HG02885 (cell line): ENCODE results near the gene IGSF21.

Experiments
- ATAC-seq: cut with Tn5 transposase; IDR thresholded peaks from one replicate; pipeline ENCODE4 v1.9.1; 2021; ENCODE audit warnings: mild to moderate bottlenecking; ENCODE audit not compliant: unreplicated experiment, poor library complexity

The IGSF21 gene

DNA sequence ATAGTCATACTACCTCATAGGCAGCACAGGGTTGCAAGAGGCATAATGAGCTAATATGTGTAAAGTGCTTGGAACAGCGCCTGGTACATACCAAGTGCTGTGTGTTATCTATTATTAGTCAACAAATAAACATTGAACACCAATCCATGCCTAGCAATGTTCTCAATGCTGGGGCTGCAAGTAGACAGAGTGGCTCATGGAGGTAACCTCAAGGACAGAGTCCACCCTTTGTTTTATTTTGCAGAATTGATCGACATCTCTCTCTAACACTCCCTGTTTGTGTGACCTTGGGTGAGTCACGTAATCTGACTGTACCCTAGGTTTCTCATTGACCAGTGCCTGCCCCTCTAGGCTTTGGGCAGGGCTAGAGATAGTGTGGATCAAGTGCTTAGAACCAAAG is 209.2 kb downstream of the IGSF21 start:
- ATAC-seq = no peak

DNA sequence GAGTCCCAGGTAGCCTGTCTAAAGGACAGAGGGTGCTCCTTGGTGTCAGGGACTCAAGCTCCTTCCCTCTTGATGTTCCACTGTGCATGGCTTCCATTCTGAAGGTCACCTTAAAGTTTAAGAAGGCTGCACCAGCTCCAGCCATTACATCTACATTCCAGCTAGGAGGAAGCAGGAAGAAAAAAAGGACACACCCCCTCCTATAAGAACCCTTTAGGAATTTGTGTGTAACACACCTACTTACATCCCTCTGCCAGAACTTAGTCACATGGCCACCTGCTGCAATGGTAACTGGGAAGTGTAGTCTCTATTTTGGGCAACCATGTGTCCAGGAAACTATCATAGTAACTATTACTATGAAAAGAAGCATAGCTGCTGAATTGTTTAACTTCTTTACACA is 211.5 kb downstream of the IGSF21 start:
- no peak for ATAC-seq

- no peak for ATAC-seq
These were observed 212.5 kb downstream of the IGSF21 start for GRCh38 chr1:18320051-18320450.

DNA sequence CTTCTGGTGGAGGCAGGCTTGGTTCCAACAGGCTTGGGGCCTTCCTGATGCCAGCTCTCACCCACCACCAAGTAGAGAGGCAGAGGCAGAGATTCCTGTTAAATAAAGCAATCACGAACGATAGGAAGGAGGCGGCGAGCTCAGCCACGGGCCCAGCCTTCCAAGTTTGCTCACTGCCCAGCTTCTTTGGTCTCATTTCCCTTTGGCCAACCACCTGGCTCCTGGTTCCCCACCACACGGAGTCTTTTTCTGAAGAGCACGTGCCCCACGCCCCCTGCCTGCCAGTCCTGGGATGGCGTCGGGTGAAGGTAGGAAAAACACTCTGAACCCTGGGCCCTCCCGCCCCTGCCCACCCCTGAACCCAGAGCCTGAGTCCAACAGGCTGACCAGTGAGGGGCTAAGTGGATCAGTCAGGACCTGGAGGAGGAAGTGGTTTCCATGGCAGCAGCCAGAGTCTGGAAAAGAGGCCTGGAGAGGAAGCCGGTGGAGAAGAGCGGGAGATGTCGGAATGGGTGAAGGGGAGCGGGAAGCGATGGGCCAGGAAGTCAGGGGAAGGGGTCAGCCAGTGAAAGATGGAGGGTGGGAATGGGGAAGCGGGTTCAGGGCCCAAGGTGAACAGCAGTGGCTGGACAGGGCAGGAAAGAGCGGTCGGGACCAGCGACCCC is 214.9 kb downstream of the IGSF21 start:
- no peak for ATAC-seq

- no peak for ATAC-seq
These were observed 215.7 kb downstream of the IGSF21 start for GRCh38 chr1:18323259-18323658.

- no peak for ATAC-seq
These were observed 216.6 kb downstream of the IGSF21 start for GRCh38 chr1:18324246-18324645.

DNA sequence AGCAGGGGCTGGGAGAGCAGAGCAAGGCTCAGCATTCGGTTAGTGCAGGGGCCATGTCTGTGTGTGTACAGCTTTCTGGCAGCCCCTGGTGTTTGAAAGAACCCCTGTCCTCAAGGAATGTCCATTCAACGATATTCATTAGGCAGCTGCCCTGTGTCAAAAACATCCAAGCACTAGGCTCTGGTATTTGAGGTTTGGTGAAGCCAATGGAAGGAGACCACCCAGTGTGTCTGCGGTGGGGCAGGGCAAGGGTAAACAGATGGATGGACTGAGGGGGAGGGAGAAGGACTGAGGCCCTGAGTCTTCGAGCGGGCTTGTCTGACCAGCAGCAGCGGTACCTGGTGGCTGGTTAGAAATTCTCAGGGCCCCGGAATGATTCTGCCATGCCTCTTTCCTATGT is 217.5 kb downstream of the IGSF21 start:
- ATAC-seq = no peak

DNA sequence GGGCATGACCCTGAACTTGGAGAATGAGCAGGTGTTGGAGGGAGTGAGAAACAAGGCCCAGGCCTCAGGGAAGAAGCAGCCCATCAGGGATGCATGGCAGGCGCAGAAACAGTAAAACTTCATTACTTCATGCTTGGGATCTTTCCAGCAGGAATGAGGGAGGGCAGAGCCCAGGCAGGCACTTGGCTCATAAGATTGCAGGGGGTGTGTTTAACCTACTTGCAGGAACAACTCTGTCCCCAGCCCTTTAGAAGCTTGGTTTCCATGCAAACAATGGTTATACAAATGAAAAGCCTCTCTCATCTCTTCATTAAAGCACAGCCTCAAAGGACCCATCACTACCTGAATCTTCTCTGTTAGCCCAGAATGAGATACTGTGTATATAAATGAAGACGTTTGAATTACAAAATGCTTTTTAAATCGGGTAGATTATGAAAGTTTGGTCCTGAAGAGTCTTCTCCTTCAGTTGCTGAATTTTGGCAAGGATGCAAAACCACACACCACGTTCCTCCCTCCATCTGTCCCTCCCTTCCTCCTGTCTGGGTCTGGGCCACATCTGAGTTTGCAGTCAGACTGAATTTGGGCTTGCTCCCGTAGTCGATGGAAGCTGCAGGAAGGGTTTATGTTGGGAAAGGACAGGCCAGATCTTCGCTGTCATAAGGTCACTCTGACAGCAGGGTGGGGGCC is 218.8 kb downstream of the IGSF21 start:
- ATAC-seq = no peak

- no peak for ATAC-seq
These were observed 220.1 kb downstream of the IGSF21 start for GRCh38 chr1:18327650-18328049.

DNA sequence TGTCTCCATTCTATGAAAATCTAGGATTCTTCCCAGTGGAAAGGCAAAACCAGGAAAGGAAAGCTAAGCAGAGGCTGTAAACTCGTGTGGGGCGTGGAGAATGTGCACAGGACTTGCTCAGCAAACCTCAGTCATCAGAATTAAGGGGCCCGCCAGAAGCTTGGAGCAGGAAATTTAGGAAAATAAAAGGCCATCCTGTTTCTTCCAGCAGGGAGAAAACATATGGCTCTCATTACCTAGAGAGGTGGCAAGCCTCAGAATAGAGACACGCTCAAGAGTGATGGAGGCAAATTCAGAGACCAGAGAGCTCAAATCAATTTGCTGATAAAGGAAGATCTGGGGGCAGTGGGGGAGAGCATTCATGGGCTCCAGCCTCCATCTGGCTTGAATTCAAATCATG is 221.2 kb downstream of the IGSF21 start:
- ATAC-seq = no peak

GRCh38 chr1:18329469-18330253 is 222.1 kb downstream of the IGSF21 start:
- no peak for ATAC-seq

DNA sequence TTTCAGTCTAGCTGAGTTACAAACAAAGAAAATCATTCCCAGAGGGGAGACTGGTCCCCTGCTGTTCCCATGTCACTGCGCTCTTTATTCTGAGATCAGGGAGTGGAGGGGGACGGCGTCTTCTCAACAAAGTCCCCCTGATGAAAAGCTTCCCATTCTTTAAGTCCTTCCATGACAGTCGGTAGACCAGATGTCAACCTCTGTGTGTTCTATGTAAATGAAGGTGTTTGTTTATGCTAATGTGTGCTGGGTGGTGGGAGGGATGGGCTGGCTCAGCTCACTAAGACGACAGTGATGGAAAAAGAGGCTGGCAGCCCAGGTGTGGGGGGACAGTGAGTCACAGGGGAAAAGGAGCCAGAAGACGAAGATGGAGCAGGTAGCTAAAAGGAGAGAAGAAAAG is 225.0 kb downstream of the IGSF21 start:
- no peak for ATAC-seq

GRCh38 chr1:18333220-18333619 is 225.6 kb downstream of the IGSF21 start:
- no peak for ATAC-seq

DNA sequence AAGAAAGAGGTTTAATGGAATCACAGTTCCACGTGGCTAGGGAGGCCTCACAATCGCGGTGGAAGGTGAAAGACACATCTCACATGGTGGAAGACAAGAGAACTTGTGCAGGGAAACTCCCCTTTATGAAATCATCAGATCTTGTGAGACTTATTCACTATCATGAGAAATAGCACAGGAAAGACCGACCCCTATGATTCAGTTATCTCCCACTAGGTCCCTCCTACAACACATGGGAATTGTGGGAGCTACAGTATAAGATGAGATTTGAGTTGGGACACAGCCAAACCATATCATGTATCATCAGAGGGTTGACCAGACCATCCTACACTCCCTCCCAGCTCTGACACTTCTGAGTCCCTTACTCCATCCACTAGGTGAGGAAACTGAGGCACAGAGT is 229.2 kb downstream of the IGSF21 start:
- ATAC-seq = no peak

DNA sequence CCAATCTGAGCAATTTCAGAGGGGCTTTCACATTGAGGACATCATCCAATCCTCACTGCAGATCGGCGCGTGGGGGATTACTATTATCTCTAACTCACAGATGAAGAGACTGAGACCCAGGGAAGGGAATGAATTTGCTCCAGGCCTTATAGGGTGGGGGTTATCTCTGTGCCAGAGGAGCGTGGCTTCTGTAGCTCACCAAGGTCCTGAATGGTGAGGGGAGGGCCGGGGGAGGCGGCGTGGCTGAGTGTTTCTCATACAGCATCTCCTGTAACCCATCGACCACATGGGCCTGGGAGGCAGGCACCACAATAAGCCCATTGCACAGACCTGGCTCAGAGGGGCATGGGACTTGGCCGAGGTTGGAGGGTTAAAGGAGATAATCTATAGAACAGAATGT is 230.2 kb downstream of the IGSF21 start:
- ATAC-seq = no peak

GRCh38 chr1:18339161-18339560 is 231.6 kb downstream of the IGSF21 start:
- ATAC-seq = no peak

DNA sequence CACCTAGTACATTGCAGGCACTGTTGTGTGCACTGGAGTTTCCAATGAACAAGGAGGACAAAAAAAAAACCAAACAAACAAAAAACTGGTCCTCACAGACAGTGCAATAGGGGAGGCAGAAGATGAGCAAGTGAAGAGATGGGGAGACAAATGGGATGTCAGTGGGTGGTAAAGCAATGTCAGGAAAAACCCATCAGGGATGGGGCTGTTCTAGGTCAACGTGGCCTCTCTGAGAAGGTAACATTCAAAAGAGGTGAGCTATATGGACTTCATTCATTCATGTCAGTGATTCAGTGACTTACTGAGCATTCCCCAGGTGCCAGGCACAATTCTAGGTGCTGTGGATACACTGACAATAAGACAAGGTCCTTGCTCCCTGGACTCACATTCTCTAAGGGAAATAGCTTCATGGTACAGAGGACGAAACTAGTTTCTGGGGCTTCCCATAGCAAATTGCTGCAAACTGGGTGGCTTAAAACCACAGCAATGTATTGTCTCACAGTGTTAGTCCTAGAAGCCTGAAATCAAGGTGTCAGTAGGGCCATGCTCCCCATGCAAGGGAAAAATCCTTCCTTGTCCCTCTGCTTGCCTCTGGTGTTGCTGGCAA is 232.7 kb downstream of the IGSF21 start:
- no peak for ATAC-seq

GRCh38 chr1:18340787-18341186 is 233.2 kb downstream of the IGSF21 start:
- no peak for ATAC-seq

- ATAC-seq = no peak
These were observed 233.9 kb downstream of the IGSF21 start for GRCh38 chr1:18341291-18342069.

- no peak for ATAC-seq
These were observed 235.1 kb downstream of the IGSF21 start for GRCh38 chr1:18342744-18343143.
